Fibroblast of upper back skin (primary cell): ENCODE data around the gene NRXN3.
"Not testable (repeated sequence)": the region's sequence is repeated elsewhere in the genome, so short reads cannot be mapped to it uniquely, and the experiment has no call there.

Experiments used
- DNase-seq: peaks from one replicate; pipeline ENCODE4 v3.0.0-alpha.2; 2013

The NRXN3 gene

DNA sequence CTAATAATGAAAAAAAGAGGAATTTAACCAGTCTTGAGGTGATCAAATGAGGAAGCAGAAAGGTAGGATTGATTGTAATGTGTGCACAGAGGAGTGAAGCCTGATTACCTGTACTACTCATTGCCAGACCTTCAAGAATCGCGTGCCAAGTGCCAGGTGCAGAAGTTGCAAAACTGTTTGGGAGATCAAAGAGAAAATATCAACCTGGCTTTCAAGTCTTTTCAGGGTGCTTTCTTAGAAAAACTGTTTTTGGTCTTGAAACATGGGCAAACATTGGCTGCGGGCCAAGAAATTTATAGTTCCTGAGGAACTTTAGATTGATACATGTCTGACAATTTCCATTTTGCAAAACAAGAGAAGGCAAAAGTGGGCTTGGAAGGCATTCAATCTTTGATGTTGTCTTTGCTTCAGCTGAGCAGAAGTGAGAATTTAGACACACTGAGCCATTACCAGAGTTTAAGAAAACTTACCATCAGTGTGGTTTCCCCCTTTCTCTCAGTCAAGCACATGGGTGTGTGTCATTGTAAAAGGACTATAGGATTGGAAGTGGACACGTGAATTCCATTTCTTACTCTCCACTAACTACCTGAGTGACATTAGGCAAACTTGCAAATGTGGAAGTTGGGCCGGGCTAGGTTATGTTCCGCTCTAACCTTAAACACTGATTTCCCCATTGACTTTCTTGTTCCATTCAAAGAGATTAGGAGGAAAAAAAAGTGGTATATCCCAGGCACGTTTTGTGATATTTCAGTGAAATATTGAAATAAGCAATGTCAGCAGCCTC, 1555.0 kb downstream of the NRXN3 start:
- DNase-seq = no peak

DNA sequence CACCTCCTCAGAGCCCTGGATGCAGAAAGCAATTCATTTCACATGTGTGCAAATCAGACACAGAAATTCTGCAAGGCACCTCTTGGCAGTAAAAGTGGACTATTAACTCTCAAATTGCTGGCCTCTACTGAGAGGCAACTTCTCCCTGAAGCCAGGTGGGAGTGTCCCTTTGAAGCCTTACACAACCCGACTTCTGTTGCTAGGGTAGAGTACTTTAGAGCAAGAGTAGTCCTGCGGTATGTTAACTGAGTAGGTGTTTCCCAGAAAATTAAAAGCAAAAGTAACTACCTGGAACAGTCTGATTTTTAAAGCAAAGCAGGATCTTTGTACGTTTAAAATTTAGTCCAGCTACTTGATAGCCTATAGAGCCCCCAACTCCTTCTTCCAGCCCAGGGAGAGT, 1557.7 kb downstream of the NRXN3 start:
- no peak for DNase-seq

DNA sequence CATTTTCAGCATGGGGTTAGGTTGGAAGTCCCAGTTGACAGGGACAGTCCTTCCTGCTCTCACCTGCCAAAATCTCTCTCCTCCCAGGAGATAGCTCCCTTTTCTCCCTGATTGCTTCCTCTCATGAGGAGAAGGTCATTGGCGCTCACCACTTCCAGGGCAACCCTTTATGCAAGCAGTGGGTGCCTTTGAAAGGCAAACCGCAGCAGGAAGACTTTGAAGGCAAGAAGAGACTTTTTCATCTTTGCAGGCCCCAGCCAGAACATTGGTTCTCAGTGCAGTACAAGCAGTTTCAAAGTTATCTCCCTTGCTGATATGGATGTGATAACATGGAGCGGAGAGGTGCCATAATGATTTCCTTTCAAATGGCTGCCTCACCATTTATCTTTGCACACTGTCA, 1558.2 kb downstream of the NRXN3 start:
- DNase-seq = no peak

DNA sequence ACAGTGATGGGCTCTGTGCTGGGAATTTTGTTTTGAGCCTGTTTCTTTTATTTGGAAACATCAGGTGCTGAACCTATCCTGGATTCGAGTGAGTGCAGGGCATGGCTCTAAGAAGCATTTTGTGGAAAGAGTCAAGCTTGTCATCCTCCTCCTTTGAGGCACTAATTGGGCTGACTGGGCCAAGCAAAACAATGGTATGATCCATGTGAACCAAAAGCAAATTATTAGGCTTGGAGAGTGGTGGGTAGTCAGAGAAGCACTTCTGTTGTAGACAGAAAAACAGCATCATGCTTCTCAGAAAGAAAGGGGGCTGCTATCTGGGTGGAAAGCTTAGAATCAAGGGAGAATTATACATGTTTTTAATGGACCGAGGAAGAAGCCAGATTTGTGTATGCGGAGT, 1559.6 kb downstream of the NRXN3 start:
- no peak for DNase-seq

DNA sequence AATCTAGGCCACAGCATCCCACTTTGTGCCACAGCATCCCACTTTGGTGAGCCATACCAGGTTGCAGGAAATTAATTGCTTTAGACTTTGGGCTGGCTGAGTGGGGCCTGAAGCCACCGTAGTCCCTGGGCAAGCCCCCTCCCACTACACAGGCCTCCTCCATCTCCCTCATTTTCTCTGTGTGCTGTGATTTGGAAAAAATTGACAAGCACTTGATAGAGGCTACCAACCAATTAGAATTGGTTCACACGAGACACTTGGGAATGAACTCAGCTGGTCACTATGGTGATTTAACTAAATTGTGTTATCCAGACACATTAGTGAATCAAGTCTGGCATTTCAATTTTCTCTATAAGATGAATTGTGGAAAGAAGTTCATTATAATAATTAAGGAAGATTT, 1560.0 kb downstream of the NRXN3 start:
- no peak for DNase-seq

DNA sequence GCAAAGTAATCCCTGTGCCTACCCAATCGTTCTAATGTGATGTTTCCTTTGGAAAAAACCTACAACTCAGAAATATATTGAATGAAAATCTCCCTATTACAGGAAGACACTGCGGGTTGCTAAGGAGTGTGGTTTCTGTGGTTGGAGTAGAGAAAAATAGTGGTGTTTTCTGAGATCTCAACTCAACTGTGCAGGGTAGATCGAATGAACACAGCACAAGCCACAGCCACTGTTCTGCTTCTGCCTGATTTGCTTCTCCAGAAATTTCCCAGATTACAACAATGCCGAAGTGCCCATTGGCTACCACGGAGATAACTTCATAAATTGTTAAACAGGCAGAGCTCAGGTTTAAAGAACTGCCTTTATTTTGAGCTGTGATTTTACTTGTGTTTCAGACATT, 1560.8 kb downstream of the NRXN3 start:
- peak; percentile 54 for DNase-seq

DNA sequence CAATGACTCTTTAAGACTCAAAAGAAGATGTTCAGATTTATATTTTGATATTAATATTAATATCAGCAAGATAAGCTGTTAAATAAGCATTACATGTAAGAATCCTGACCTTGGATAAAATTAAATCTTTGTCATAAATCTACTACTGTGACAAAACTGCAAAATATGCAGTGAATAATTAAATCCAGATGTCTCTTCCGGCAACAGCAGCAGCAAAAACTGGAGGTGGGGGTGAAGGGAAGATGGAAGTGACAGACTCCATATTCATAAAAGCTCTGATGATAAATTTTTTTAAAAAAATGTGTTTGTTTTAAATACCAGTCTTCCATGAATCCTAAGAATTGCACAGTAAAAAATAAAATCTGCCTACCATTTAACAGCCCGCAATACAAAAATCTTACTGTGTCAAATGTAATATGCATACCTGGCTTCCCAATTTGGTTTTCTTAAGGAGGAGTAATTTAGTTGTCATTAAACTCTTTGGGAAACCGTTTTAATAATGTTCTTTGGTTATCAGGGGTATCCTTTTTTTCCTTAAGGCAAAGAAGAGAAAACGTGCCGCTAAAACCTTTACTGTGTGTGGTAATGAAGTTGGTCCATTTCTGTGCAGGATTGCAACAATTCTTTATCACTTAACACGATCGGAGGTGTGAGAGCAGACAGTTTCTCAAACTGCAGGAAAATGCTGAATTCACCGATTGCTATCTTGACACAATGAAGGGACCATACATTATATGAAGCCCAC, 1562.9 kb downstream of the NRXN3 start:
- peak; percentile 78 for DNase-seq

DNA sequence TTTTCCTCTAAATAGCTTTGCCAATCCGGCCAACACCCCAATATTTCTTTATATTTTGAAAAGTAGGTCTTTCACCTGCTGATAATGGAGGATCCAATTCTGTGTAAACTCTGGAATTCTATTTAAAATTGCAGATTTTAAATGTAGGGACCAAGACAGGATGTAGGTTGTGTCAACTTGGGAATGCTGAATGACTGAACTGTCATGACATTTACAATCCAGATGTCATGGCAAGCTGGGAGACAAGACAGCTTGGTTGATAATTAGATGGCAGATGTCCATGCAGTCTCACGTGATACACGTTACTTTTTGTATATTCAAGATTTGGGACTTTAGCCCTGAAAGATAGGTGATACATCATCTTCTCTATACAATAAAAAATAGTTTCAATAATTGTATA, 1564.0 kb downstream of the NRXN3 start:
- no peak for DNase-seq

DNA sequence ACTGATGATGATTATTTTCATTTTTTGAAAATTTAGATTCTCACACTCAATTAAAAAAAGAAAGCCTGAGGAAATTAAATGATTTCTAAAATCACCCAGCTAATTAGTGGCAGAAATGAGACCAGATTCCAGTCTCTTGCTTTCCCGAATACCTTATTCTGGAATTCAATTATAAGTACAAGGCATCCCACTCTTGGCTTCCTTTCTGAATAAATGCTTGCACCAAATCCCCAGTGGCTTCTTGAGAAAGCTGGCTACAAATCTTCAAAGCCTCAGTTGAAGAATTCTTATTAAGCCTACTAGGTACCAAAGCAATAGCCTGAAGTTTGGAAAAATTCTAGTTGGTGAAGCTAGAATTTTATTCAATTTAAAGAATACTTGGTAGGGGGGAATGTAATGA, 1564.5 kb downstream of the NRXN3 start:
- peak; percentile 22 for DNase-seq

DNA sequence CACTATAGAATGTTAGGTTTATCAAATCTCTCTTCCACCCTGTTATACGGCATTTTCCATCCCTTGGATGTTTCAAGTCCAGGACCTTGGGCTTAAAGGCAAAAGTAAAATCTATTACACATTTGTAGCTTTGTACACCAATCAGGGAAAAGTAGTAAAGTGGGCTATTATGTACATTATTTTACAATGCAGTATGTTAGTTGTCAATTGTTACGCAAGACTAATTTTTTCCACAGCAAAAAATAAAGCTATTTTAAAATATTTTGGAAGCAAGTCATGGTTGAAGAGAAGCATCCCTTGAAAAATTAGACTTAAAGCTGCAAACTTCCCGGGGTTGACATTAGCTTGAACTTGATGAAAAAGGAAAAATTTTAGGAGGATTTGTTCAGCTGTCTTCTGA, 1564.9 kb downstream of the NRXN3 start:
- DNase-seq = no peak

DNA sequence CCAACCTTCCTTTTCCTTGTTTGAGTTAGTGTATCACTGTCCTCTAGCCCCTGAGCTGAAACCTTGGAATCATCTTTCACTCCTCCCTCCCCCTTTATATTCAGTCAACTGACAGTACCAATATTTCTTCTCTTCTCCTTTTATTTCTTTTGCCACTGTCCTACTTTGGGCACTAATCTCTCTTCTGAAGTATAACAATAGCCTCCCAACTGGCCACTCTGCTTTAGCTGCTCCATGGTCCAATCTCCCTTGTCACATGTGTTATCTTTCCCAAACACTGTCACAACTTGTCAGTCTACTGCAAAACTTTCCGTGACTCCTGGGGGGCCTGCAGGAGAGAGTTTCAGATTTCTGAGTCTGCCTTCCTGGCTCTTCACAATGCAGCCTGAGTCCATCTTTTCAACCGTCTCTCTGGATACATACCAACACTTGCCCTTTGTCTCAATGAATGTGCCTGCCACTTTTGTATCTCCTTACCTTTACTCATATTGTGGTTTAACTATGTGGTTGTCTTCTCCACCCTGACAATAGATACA, 1570.0 kb downstream of the NRXN3 start:
- DNase-seq = no peak

DNA sequence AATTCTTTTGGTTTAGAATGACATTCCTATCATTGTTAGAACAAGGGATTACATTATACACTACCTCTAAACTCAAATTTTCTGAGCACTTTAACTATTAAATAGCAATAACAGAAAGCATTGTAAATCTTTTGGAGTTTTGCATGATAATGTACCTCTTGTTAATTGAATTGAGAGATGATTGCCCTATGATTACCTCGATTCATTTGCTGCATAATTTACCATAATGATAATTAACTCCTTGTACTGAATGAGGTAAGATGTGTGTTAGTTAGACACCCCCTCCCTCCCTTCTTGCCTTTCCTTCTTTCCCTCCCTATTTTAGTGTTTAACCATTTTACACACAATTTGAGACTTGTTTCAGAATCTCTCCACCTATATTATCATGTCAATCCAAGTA, 1572.0 kb downstream of the NRXN3 start:
- DNase-seq = no peak

DNA sequence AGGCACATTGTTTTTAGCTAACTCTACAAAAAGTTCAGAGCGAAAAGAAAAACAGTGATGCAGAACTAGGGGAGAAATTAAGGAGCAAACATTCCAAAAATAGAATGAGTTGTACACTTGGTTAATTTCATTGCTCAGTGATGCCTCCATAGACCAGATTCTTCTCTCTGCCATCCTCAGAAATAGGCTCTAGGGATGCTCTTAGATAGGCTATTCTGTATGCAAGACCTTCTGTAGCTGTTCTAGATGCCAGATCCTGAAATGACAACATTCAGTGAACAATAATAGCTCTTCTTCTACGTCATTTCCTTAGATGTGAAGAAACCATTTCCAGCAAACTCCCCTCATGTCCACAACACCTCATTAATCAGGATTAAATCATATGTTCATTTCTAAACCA, 1574.9 kb downstream of the NRXN3 start:
- DNase-seq = no peak

DNA sequence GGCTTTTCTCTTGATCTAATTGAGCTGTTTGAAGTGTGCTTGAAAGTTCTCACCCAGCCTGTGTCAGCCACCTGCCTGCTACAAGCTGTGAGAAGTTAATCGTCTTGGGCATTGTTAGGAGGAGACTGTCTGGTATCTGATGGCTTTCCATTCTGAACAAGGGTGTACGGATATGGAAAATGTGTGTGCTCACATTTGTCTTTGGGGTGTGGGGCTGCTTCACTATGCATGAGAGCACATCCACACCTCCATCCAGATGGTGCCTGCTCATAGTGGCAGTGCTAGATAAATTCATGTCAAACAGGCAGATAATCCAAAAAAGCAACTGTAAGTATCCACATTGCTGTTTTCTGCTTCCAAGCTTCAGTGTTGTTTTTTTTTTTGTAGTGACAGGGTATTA, 1578.9 kb downstream of the NRXN3 start:
- no peak for DNase-seq

DNA sequence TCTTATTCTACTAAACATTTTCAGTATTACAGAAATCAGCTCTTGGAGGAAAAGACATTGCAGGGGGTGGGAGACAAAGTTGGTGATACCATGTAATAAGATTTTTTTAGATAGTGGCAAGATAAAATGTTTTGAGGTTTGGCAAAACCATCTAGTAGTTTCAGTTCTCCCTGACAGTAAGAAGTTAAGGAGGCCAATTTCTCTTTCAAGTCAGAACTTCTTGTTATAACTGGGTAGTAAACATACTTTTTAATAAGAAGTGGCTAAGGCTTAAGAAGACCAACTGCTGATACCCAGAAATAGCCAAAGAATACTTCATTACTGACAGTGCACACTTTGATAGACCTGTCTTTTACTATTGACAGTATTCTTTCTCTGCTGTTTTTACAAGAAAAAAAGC, 1588.8 kb downstream of the NRXN3 start:
- DNase-seq = no peak

DNA sequence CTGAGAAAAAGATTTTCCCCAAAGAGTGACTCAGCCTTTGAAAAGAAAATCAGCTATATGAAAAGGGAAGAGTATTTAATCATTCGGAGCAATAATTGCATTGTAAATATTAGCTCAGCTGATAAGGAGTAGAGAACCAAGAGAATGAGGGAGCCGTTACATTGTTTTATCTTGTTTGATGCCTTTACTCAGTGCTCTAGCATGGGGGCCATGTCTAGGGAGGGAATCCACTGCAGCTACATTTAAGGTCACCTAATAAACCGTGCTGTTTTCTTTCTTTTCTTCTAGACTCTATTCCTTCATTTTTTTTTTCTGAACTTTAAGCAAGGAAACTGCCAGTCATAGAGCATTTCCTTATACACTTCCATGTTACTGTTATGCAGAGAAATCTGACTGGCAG, 1594.2 kb downstream of the NRXN3 start:
- no peak for DNase-seq

DNA sequence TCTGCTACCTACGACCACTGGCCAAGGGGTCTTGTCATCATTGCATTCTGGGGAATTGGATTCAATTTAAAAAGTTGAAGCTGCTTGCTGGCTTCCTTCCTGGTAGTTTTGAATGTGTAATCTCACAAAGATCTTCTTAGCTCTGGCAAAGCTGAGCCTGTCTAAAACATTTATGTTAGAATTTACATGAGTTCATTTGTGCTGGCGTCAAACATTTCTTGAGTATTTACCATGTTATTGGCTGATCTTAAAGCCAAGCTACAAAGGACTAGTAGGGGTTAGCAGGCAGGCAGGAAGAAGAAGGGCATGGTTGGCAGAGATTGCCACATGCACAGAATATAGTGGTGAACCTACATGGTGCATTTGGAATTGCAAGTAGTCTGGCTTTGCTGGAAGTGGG, 1596.3 kb downstream of the NRXN3 start:
- no peak for DNase-seq

DNA sequence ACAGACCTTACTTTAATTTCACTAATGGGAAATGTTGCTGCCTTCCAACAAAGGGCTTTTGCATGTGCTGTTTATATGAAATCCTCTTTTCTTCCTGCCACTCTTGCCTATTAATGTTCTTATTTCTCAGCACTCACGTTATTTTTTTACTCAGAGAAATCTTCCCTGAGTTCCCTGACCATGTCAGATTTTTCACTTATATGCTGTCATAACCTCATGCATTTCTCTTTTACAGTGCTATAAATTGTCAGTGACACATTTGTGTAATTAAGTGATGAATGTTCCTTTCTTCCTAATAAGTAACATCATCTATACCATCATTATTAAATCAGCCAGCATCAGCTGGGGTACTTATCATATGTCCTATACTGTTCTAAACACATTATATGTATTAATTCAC, 1597.1 kb downstream of the NRXN3 start:
- no peak for DNase-seq

DNA sequence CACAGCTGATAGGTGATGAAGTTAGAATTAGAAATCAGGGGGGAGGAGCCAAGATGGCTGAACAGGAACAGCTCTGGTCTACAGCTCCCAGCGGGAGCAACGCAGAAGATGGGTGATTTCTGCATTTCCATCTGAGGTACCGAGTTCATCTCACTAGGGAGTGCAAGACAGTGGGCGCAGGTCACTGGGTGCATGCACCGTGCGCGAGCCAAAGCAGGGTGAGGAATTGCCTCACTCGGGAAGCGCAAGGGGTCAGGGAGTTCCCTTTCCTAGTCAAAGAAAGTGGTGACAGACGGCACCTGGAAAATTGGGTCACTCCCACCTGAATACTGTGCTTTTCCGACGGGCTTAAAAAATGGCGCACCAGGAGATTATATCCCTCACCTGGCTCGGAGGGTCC, 1597.5 kb downstream of the NRXN3 start:
- not testable (repeated sequence) for DNase-seq

DNA sequence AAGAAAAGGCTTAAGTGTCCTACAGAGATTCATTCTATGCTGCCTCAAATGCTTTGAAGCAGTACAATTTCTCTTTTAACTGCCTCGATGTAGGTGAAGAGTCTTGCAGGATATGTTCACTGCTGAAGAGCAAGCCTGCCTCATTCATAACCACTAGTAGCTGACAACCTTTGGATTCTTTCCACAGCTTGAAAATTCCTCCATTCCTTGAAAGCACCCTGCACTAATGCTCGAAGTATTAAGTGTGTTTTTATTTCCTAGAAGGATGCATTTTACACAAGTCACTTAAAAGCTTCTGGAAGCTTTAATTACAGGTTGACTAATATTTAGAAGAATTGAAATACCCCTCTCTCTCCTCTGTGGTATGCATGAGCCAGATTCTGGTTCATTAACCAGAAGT, 1611.7 kb downstream of the NRXN3 start:
- peak; percentile 62 for DNase-seq

DNA sequence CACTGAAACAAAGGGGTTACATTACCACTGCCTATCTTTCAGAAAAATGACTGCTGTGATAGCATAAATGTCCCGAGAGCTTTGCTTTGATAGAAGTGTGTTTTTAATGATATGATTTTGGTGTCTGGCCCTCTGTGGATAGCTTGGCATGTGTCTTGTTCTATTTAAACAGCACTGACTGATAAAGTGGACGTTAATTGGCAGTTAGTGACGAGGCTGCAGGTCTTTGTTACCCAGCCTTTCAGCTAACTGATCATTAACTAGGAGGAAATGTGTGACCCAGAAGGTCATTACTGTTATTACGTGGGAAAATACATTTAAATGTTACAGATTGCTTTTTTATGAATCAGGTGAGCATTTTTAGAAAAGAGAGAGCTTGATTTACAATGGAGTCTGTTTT, 1612.9 kb downstream of the NRXN3 start:
- no peak for DNase-seq

DNA sequence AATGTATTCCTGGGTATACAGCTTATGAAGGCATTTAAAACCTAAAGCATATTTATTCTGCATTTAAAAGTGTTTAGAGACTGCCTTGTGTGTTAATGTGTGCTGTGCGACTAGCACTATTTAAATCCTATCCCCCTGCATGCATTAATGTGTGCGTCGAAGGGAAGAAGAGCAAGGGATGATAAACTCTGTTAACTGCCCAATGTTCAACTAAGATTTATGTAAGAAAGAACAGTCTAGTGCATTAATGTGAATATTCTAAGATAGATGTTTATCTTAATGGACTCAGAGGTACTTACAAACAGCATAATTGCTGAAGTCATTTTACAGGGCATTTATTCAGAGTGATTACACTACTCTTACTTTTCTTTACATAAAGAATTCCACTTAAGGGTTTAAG, 1616.3 kb downstream of the NRXN3 start:
- DNase-seq = no peak

DNA sequence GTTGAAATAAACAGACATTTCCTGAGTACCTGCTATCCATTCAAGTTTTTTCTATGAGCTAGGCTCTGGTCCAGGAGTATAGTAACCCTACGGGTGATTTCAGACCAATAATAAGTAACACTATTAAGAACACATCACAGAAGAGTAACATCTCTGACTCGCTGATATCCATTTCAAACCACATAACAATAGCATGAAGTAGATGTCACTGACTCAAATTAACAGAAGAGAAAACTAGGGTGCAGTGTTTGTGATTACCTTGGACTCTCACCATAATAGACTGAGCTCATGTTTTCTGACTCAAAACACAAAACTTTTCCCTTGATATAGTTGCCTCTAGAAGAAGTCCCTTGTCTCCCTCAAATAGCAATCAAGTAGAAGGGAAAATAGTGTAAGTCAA, 1618.2 kb downstream of the NRXN3 start:
- no peak for DNase-seq

DNA sequence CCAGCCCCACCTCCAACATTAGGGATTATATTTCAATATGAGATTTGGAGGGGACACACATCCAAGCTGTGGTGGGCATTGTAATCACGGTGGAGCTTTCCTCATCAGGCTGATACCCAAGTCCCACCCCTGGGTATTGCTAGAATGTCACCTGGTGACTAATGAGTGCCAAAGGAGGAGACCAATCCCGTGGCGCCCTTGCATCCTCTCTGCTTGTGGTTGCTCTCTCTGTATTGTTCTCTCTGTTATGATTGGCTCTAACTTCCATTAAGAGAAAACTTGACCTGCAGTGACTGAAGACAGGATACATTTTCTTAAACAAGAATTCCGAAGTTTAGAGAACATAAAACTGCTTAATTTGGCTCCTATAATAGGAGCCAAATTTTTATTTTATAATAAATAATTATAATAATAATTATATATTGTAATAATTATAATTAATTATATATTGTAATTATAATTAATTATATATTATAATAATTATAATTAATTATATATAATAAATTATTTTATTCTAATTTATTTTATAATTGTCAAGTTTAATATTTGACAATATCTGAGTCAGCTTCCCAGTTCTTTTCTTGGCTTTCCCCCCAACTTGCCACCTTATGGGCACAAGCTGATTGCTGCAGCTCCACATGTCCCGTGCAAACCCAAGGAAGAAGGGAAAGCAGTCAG, 1621.0 kb downstream of the NRXN3 start:
- no peak for DNase-seq
